ENCODE data around the gene XYLT1.

Gene XYLT1

GRCh38 chr16:17246974-17247732, 223.6 kb downstream of the XYLT1 start:
- DNase-seq, result no peak

GRCh38 chr16:17246268-17246885, 224.4 kb downstream of the XYLT1 start:
- no peak for DNase-seq

- no peak for DNase-seq
These were observed 225.0 kb downstream of the XYLT1 start for GRCh38 chr16:17245776-17246175.

- no peak for DNase-seq
These were observed 225.7 kb downstream of the XYLT1 start for GRCh38 chr16:17244872-17245551.

GRCh38 chr16:17241264-17241835, 229.4 kb downstream of the XYLT1 start:
- DNase-seq, result no peak

- DNase-seq, result no peak
These were observed 232.3 kb downstream of the XYLT1 start for GRCh38 chr16:17238285-17239028.

- DNase-seq, result no peak
These were observed 233.3 kb downstream of the XYLT1 start for GRCh38 chr16:17237350-17237944.

GRCh38 chr16:17235147-17235815, 235.5 kb downstream of the XYLT1 start:
- no peak for DNase-seq

- DNase-seq, result no peak
These were observed 237.3 kb downstream of the XYLT1 start for GRCh38 chr16:17233318-17234002.

GRCh38 chr16:17232487-17232886, 238.3 kb downstream of the XYLT1 start:
- DNase-seq, result no peak

- DNase-seq, result no peak
These were observed 238.8 kb downstream of the XYLT1 start for GRCh38 chr16:17231972-17232371.

GRCh38 chr16:17230932-17231581, 239.7 kb downstream of the XYLT1 start:
- DNase-seq, result no peak

- no peak for DNase-seq
These were observed 241.0 kb downstream of the XYLT1 start for GRCh38 chr16:17229766-17230165.

- no peak for DNase-seq
These were observed 241.6 kb downstream of the XYLT1 start for GRCh38 chr16:17229131-17229530.

- no peak for DNase-seq
These were observed 242.1 kb downstream of the XYLT1 start for GRCh38 chr16:17228708-17229055.

GRCh38 chr16:17228048-17228707, 242.6 kb downstream of the XYLT1 start:
- no peak for DNase-seq

- DNase-seq, result no peak
These were observed 243.5 kb downstream of the XYLT1 start for GRCh38 chr16:17227278-17227677.

- no peak for DNase-seq
These were observed 245.2 kb downstream of the XYLT1 start for GRCh38 chr16:17225541-17225940.

GRCh38 chr16:17224879-17225281, 245.9 kb downstream of the XYLT1 start:
- DNase-seq, result no peak

GRCh38 chr16:17224350-17224749, 246.4 kb downstream of the XYLT1 start:
- no peak for DNase-seq

Data from activated naive CD4-positive, alpha-beta T cell (primary cell).